BJ (cell line): ENCODE results near the gene MAGI1. TPM values are rescaled to one million over a fixed set of nuclear protein-coding genes. Genes with fewer than 3 reads are reported as not detected.

Experiments
- CTCF ChIA-PET: fragments of 350-600 bp; formaldehyde crosslinking; extraction: SDS; loops from one replicate; lab custom pipeline; 2021; ENCODE audit warnings: antibody characterized with exemption, inconsistent platforms; lab: Yijun Ruan, JAX
- POLR2A ChIA-PET: fragments of 300-600 bp; sonication (Branson Sonifier 250); formaldehyde crosslinking; extraction: SDS; loops from one replicate; lab custom pipeline; 2021; ENCODE audit warnings: antibody characterized with exemption; lab: Charles Lee
- DNase-seq: peaks from one replicate; pipeline ENCODE4 v3.0.0-alpha.2; 2011; ENCODE audit warnings: low read depth
- H3K27me3 ChIP-seq: 2 replicates; pipeline ENCODE4 v1.6.0; 2011; ENCODE audit warnings: low read length; ENCODE audit not compliant: control insufficient read depth, insufficient read depth
- H3K36me3 ChIP-seq: 2 replicates; pipeline ENCODE4 v1.5.1; 2011; ENCODE audit warnings: low read length; ENCODE audit not compliant: control insufficient read depth, insufficient read depth
- H3K4me3 ChIP-seq: 2 replicates; pipeline ENCODE4 v1.5.1; 2011; ENCODE audit warnings: low read depth, mild to moderate bottlenecking, control low read depth, low read length
- CTCF ChIP-seq: IDR thresholded peaks from 2 replicates; pipeline ENCODE4 v1.5.1; 2011; ENCODE audit warnings: low read depth, mild to moderate bottlenecking, control low read depth, inconsistent platforms, low read length, moderate library complexity; ENCODE audit not compliant: insufficient read depth
- polyA plus RNA-seq: library from polyadenylated mRNA; depleted of rRNA; stranded (reverse); fragments of >200 nt; gene quantifications from 2 replicates; pipeline ENCODE4 v1.2.3, GENCODE V29; 2011

Gene MAGI1
- polyA plus RNA-seq, 1 experiment = 14.4 TPM

- Histone ChIP-seq H3K27me3 (0 out of 2 replicates have a peak, but pooled peaks cover 2% of the 10 kb centered on the region), H3K36me3 (no peaks in the 10 kb centered on the region), H3K4me3 (no peak overlapping the region)
- no peak for TF ChIP-seq CTCF
- ChIA-PET POLR2A (no interaction called here), CTCF (no interaction called here)
- no peak for DNase-seq
Observed at GRCh38 chr3:65326574-65326973, 712.1 kb downstream of the MAGI1 start.

GRCh38 chr3:65322910-65323309, 715.8 kb downstream of the MAGI1 start:
- CTCF ChIA-PET = no interaction called here
- H3K36me3 ChIP-seq = no peaks in the 10 kb centered on the region
- TF ChIP-seq CTCF = no peak
- H3K27me3 ChIP-seq = no peaks in the 10 kb centered on the region
- POLR2A ChIA-PET = no interaction called here
- no peak overlapping the region for H3K4me3 ChIP-seq
- DNase-seq = no peak

GRCh38 chr3:65318231-65318630, 720.5 kb downstream of the MAGI1 start:
- TF ChIP-seq CTCF = no peak
- no peaks in the 10 kb centered on the region for H3K36me3 ChIP-seq
- no peak for DNase-seq
- POLR2A ChIA-PET = no interaction called here
- CTCF ChIA-PET = no interaction called here
- no peaks in the 10 kb centered on the region; the same call in 1 of the 2 replicates for H3K27me3 ChIP-seq
- no peak overlapping the region for H3K4me3 ChIP-seq

- POLR2A ChIA-PET = no interaction called here
- Histone ChIP-seq H3K4me3 (no peak overlapping the region), H3K27me3 (no peaks in the 10 kb centered on the region; the same call in 1 of the 2 replicates), H3K36me3 (no peaks in the 10 kb centered on the region)
- CTCF ChIA-PET = no interaction called here
- DNase-seq = no peak
- TF ChIP-seq CTCF = no peak
Observed at GRCh38 chr3:65314916-65315315, 723.8 kb downstream of the MAGI1 start.

GRCh38 chr3:65314269-65314668, 724.4 kb downstream of the MAGI1 start:
- CTCF ChIA-PET = no interaction called here
- no peaks in the 10 kb centered on the region for H3K36me3 ChIP-seq

More at GRCh38 chr3:65314269-65314668, 724.4 kb downstream of the MAGI1 start:
- no peak for TF ChIP-seq CTCF
- no peak overlapping the region for H3K4me3 ChIP-seq
- POLR2A ChIA-PET = no interaction called here
- H3K27me3 ChIP-seq = no peaks in the 10 kb centered on the region; the same call in 1 of the 2 replicates
- DNase-seq = no peak
